ENCODE results near the gene HPCAL1.

The HPCAL1 gene

DNA sequence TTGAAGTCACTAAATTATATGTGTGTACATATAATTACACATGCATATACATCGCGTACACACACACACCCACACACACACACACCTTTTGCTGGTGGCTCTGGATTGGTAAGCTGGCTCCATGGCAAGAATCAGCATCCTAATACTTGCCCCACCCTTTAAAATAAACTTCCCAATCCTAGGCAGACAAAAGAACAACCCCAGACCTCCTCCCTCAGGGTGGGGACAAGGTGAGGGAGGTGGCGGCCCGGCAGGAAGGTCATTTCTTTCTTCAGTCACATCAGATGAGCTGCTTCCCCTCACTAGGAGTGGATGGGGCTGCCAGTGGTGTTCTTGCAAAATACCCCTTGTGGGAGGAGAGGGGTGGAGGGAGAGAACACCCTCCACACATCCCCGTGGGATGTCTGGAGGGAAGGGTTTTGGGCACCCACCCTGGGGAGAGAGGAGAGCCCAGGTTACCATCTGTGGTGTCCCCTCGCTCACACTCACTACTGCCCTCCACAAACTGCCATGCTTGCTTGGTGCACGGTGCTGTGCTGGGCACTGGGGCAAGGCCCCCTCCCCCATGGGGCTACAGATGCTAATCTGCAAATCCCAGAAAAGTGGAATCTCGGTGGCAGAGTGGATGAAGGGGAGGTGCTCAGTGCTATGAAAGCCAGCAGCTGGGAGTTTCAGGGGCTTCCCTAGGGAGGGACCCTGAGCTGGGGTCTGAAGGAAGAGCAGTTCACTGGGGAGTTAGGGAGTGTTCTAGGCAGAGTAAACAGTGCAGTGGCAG, 81.4 kb downstream of the HPCAL1 start:
- DNase-seq (ENCODE audit: low read depth in 2 of 3, low spot score in 2 of 3) = no peak

DNA sequence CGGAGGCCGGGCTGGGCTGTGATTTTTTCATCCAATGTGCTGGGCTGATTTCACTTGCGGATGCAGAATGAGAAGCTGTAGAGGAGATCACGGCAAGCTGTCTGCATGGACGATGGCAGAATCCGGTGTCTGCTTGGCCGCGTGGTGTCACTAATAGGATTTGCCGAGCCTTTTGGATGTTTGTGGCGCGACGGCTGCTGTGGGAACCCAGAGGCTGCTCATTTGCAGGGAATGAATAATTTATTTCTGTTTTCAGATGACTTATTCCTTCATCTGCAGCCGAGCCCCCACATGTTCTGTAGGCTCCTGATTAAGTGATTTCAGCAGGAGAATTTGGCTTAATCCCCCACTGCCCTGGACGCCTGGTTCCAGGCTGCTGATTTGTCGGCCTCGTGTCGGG, 82.8 kb downstream of the HPCAL1 start:
- DNase-seq (ENCODE audit: low read depth in 2 of 3, low spot score in 2 of 3) = no peak

DNA sequence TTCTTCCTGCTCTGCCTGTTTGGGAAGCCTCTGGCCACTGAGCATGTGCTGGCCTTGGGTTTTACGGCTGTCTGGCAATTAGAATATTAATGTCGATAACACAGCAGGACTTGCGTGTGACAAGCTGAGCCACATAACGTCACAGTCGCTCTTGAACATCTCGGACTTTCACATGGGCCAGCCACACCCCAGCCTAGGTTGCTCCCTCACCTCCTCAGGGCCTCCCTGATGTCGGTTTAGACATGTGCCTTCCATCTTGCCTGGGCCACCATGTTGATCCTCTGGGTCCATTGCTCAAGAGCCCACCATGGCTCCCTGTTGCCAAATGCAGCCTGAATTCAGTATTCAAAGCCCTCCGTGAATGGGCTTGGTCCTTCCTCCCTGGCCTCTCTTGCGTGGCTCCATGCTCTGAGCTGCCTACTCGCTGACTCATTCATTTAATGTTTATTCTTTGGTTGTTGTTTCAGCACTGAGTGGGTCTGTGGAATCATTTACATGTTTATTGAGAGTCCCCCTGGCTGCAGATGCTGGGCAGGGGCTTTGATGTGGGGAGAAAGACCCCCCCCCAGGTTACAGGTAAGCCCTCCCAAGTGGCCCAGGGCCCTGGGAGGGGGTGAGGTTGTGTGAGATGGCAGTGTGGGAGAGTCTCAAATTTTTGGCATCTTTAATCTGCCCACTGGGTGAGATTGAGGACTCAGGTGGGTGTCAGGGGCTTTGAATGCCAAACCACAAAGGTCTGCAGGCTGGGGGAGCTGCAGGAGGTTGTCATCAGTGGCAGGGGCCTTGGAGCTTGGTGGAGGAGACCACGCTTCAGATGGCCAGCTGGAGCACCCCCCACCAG, 83.4 kb downstream of the HPCAL1 start:
- DNase-seq (ENCODE audit: low read depth in 2 of 3, low spot score in 2 of 3) = no peak

DNA sequence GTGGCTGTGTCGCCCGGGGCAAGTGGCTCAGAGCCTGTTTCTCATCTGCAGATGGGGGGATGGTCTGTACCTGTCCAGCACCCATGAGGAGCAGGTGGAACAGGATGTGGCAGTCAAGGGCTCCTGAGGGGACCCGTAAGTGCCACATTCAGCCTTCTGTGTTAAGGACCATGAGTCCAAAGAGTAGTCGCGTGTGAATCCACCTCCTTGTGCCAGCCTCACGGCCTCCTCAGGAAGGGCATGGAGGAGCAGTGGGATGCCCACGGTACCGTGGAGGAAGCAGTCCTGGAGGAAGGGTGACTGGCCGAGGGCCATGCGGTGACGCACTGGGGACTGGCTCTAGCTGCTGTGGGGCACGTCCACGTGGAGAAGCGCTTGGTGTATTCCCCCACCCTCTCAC, 84.3 kb downstream of the HPCAL1 start:
- no peak for DNase-seq (ENCODE audit: low read depth in 2 of 3, low spot score in 2 of 3)

DNA sequence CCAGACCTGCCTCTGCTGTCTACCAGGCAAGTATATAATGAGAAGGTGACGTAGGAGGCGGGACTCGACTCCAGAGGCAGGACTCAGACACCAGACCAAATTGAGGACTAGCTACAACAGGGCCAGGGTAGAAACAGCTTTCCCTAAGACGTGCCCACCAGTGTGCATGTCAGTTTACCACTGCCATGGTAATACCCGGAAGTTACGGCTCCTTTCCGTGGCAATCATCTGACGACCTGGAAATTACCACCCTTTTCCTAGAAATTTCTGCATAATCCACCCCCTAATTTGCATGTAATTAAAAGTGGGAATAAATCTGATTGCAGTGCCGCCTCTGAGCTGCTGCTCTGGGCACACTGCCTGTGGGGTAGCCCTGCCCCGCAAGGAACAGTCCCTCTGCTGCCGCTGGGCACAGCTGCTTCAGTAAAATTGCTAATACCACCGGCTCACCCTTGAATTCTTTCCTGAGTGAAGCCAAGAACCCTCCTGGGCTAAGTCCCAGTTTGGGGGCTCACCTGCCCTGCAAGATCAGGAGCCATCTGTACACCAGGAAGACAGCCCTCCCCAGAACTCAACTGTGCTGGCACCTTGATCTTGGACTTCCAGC, 86.4 kb downstream of the HPCAL1 start:
- DNase-seq (ENCODE audit: low read depth in 2 of 3, low spot score in 2 of 3) = no peak

DNA sequence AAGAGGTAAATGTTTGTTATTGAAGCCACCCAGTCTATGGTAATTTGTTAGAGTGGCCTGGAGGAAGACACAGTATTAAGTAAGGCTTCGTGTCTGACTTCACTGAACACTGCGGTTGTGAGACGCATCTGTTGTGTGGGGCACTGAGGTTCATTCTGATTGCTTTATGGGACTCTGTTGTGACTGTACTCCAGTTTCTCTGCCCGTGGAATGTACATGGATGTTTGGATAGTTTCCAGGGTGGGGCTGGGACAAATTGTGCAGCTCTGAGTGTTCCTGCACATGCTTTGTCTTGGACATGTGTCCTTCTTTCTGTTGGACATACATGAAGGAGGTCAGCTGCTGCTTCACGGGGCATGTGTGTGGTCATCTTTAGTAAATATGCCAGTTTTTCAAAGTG, 86.9 kb downstream of the HPCAL1 start:
- DNase-seq (ENCODE audit: low read depth in 2 of 3, low spot score in 2 of 3) = no peak

DNA sequence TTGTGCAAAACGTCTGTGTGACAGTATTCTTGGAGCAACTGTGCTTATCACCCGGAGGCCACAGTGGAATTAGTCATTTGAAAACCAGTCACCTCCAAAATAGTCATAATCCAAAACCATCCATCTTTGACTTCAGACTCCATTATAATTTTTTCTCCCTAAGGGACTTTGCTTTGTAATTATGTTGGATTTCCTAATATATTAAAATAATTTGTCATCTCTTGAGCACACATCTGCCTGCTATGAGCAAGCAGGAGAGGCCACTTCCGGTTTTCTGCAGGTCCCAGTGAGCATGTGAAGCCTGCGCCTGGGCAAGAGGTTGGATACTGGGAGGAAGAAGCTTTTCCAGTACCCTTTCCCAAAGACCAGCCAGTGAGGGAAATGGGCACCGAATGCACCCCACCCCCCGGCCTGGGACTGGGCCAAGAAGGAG, 87.7 kb downstream of the HPCAL1 start:
- no peak for DNase-seq (ENCODE audit: low read depth in 2 of 3, low spot score in 2 of 3)

DNA sequence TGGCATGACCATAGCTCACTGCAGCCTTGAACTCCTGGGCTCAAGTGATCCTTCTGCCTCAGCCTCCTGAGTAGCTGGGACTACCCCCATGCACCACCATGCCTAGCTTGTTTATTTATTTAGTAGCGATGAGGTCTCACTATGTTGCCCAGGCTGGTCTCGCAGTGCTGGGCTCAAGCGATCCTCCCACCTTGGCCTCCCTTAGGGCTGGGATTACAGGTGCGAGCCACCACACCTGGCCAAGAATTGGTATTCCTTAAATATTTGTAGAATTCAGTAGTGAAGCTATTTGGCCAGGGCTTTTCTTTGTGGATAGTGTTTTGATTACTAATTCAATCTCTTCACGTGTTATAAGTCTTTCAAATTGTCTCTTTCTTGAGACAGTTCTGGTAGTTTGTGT, 89.4 kb downstream of the HPCAL1 start:
- no peak for DNase-seq (ENCODE audit: low read depth in 2 of 3, low spot score in 2 of 3)

DNA sequence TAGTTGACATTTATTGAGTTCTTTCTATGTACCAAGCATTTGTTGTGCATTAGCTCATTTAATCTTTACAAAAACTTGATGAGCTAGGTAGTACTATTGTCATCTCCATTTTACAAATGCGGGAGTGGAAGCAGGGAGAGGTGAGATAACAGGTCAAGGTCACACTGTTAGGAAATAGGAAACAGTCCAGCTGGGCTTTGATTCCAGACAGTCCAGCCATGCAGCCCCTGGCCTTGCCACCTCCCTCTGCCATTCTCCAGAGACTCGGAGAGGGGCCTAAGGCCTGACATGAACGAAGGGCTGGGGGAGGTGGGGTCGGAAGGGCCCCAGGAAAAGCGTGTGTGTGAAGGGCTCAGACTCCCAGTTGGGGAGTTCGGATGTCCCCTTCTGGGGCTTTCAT, 89.8 kb downstream of the HPCAL1 start:
- DNase-seq (ENCODE audit: low read depth in 2 of 3, low spot score in 2 of 3) = no peak

DNA sequence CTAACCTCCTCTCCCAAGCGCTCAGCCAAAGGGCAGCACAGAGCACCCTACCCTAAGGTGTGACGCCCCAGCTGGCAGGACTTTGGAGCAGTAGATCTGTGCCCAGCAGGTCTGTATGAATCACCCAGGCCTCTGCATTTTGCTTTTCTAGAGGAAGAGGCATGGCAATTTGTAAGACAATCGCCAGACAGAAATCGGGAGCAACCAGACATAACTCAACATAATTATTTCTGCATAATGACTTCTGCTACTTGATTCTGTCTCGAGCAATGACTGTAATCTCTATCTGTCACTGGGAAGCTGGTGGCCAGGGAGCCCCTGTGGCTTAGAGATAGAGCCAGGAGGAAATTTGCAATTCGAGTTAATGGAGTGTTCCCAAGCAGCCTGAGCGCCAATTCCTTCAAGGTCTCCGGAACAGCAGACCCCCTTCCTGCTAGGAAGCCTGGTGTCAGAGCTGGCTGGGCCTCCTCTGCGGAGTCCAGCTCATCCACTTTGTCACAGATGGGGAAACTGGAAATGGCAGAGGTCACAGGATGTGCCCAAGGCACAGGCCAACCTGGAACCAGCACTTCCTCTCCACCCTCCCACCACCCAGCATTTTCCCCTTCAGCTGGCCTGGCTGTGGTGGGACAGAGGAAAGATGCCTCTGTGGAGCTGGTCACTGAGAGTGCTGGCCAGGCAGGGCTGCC, 90.4 kb downstream of the HPCAL1 start:
- no peak for DNase-seq (ENCODE audit: low read depth in 2 of 3, low spot score in 2 of 3)

DNA sequence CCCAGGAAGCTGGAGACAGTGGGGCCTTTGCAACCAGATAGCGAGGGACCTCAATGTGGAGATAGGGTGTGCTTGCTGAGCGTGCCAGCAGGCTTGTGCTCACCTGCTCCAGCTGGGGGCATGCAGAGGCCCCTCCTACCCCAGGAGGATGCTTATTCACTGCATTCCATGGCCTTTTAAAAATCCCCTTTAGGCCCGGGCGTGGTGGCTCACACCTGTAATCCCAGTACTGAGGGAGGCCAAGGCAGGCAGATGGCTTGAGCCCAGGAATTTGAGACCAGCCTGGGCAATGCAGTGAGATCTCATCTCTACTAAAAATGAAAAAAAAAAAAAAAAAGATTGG, 90.9 kb downstream of the HPCAL1 start:
- DNase-seq (ENCODE audit: low read depth in 2 of 3, low spot score in 2 of 3) = no peak

DNA sequence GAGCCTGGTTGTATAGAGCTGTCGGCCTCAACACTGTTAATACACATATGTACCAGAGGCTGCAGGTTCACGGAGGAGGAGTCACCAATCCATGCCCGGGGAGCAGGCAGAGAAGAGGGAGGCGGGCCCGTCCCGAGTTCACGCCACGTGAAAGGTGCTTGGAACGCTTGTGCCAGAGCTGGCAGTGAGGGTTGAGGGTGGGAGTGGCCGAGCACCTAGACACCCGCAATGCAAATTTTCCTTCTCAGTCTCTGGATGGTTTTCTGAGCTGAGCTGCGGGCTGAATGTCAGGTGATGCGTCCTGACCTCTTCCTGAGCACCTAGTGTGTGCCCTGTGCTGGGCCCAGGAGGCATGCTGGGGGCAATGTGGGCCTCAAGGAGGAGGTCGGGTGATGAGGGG, 93.2 kb downstream of the HPCAL1 start:
- DNase-seq (ENCODE audit: low read depth in 2 of 3, low spot score in 2 of 3) = no peak

DNA sequence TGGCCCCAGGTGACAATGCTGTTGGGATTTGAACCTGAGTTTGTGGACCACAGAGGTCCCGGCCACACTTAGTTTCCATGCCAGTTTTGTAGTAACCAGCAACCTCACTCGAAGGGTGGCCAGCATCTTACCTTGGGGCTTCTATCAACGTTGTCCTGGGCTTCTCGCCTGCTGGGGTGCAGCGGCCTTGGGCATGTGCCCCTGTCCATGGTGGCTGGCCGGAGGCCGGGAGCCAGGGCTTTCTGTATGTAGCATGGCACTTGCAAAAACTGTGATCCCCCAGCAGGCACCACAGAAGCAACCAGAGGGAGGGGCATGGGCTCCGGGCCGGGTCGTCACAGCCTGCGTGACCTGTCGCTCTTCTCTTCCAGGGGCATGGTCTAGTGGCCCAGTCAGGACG, 93.8 kb downstream of the HPCAL1 start:
- DNase-seq (ENCODE audit: low read depth in 2 of 3, low spot score in 2 of 3) = no peak

DNA sequence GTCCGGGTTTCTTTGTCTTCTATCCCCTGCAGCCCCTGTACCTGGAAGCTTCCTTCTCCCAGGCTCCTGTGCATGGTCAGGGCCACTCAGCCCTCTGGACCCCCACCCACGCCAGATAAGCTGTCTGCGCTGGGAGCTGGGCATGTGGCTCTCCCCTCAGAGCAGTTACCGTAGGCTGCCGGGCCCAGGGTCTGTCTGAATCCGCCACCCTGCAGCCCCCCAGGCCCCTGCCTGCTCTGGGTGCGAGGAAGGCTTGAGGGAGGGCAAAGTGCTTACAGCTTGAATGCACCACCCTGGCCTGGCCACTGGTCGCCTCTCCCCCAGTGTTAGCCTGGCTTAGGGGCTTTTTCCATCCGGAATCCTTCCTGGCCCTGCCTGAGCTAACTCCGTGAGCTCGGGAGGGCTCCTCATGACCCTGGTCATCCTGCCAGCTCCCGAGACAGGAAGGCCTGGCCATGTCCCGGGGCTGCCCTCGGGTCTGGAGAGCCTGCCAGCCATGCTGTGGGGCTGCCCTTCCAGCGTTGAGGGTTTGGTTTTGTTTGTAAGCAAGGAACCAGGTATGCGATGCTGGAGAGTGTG, 94.7 kb downstream of the HPCAL1 start:
- DNase-seq (ENCODE audit: low read depth in 2 of 3, low spot score in 2 of 3) = no peak

DNA sequence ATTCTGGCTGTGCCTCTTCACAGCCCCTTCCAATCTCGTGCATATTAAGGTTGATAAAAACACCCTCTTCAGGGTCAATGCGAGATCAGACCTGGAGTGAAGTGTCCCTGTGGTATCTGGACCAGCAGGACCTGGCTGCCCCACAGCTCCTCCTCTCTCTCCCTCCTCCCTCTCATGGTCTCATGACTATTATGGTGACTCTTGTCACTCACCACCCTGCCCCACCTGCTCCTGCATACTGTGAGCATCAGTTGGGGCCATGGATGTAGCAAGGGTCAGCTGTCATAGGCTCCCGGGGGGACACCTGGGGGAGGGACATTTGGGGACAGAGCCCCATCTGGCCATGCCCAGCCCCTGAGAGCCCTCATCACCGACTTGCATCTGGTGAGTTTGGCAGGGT, 95.2 kb downstream of the HPCAL1 start:
- DNase-seq (ENCODE audit: low read depth in 2 of 3, low spot score in 2 of 3) = no peak

DNA sequence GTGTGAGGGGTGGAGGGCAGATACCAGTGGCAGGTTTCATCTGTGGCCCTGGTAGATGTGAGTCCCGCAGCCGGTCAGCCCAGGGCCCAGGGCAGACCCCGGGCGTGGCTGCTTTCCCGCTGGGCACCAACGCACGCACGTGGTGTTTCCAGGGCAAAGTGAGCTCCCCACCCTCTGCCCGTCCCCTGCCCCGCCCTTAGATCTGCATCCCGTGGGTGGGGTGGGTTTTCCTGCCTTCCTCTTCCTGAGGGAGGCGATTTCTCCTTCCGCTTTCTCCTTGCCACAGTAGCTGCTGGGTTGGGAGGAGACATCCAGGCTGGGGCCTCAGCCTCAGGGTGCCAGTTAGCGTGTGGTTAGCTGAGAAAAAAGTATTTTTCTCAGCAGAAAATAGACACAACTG, 95.8 kb downstream of the HPCAL1 start:
- no peak for DNase-seq (ENCODE audit: low read depth in 2 of 3, low spot score in 2 of 3)

DNA sequence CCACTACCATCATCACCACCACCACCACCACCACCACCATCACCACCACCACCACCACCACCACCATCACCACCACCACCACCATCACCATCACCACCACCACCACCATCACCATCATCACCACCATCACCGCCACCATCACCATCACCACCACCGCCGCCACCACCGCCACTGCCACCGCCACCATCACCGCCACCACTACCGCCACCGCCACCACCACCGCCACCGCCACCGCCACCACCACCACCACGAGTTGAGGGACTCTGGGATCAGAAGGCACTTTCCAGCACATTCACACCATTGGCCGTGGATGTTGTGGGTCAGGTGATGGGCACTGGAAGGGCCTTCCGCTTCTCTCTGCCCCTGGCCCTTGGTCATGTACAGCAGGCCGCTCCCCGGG, 96.7 kb downstream of the HPCAL1 start:
- DNase-seq (ENCODE audit: low read depth in 2 of 3, low spot score in 2 of 3) = no peak

DNA sequence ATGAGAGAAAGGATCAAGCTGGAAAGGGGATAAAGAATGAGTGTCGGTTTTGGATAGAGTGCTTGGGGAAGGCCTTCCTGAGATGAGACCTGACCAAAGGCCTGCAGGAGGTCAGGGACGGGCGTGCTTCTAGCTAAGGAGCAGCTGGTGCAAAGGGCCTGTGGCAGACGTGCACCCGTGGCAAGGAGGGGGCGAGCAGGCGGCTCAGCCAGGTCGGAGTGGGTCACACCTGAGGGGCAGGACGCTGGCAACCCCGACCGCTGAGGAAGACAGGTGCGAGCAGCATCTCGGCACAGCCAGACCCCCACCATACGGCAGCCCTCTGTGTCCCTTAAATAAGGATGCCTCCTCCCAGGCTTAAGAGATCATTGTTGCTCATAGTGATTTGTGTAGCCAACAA, 97.3 kb downstream of the HPCAL1 start:
- DNase-seq (ENCODE audit: low read depth in 2 of 3, low spot score in 2 of 3) = no peak

DNA sequence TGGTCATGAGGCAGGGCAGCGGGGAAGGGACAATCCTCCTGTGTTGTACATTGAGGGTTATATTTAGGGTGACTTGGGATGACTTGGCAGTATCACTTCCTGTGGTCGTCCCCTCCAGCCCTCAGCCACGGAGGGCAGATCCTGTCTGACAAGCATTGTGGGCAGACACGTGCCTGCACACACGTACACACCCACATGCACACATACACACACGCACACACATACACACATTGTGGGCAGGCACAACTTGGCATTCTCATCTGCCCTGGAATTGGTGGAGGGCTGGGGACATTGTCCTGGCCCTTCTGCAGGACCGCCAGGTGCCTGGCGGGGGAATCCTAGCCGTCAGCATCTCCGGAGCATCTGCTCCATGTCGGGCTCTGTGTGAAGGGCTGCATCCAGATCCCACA, 97.9 kb downstream of the HPCAL1 start:
- peak in 1 of 3 experiments; percentile 45 for DNase-seq (ENCODE audit: low read depth in 2 of 3, low spot score in 2 of 3)

DNA sequence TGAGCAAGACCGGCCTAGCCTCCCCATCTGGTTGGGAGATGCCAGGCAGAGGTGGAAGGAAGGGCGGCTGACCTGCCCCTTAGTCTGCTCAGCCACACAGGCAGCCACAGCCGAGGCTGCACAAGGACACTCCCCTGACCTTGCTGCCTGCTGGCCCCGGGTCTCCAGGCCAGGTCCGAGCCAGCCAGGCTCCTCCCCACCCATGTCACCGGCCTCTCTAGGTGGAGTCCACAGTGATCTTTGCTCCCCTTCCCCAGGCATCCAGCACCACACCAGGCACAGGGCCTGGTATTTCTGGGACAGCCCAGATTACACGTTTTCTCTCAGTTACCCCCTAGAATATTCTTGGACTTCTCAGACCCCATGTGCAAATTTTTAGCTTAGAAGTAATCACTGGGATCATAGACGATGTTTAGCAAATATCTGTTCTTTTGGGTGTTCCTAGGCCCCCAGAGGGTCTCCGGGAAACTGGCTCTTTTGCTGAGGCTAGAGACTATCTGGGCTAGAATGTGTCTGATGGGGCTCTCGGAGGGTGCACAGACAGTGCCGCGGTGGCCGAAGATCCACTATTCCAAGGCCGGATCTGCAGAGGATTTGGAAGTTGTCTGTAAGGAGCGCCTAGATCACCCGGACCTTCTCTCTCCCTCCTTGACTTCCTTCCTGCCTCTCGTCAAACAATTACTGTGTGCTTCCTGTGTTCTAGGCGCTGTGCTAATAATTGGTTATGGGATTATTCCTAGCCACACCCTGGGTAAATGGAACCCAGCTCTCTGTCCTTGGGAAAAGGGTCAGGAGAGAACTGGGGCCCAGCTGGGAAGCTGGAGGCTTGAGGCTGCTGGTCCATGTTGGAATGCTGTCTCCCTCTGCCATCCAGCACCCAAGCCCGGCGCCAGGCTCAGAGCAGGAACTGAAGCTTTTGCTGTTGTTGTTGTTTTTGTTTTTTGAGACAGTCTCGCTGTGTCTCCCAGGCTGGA, 98.6 kb downstream of the HPCAL1 start:
- no peak for DNase-seq (ENCODE audit: low read depth in 2 of 3, low spot score in 2 of 3)

All from activated CD8-positive, alpha-beta memory T cell treated with anti-CD3 and anti-CD28 coated beads for 48 hours (primary cell).